Loucy (cell line): ENCODE data around the gene PCBP3.

ENCODE experiments used
- EZH2phosphoT487 ChIP-seq: fragments of 200-600 bp; IDR thresholded peaks from 2 replicates; pipeline ENCODE4 v1.6.1; 2018; ENCODE audit warnings: antibody characterized with exemption, mild to moderate bottlenecking, moderate library complexity, borderline replicate concordance
- TF ChIP-seq, protein P1 (sequence below): fragments of 200-600 bp; sonication (generic); conservative IDR thresholded peaks from 2 replicates; pipeline ENCODE4 v1.5.1; 2014; ENCODE audit warnings: mild to moderate bottlenecking, antibody characterized with exemption, low read length

DNA sequence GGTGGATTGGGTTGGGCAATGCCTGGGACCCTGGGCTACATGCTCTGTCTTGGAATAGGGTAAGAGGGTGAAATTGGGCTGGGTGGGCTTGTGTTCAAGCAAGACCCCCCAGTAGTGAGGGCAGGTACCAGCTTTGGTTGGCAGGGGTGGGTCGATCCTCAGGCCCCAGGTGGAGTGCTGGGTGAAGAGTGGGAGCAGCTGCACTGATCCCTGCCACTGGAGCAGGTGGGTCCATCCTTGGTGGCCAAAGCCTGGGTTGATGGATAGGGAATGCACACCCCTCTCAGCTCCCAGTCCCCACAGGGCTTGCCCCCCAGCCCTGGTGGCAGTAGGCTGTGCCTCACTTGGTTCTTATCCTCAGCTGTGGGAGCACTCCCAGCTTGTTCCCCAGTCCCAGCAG is 135.2 kb downstream of the PCBP3 start:
- TF ChIP-seq, protein P1, sequence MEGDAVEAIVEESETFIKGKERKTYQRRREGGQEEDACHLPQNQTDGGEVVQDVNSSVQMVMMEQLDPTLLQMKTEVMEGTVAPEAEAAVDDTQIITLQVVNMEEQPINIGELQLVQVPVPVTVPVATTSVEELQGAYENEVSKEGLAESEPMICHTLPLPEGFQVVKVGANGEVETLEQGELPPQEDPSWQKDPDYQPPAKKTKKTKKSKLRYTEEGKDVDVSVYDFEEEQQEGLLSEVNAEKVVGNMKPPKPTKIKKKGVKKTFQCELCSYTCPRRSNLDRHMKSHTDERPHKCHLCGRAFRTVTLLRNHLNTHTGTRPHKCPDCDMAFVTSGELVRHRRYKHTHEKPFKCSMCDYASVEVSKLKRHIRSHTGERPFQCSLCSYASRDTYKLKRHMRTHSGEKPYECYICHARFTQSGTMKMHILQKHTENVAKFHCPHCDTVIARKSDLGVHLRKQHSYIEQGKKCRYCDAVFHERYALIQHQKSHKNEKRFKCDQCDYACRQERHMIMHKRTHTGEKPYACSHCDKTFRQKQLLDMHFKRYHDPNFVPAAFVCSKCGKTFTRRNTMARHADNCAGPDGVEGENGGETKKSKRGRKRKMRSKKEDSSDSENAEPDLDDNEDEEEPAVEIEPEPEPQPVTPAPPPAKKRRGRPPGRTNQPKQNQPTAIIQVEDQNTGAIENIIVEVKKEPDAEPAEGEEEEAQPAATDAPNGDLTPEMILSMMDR: no peak
- no peak for TF ChIP-seq EZH2phosphoT487
